ENCODE measurements around the gene DISC1.
"Not testable (repeated sequence)": the region's sequence is repeated elsewhere in the genome, so short reads cannot be mapped to it uniquely, and the experiment has no call there.

The DISC1 gene

DNA sequence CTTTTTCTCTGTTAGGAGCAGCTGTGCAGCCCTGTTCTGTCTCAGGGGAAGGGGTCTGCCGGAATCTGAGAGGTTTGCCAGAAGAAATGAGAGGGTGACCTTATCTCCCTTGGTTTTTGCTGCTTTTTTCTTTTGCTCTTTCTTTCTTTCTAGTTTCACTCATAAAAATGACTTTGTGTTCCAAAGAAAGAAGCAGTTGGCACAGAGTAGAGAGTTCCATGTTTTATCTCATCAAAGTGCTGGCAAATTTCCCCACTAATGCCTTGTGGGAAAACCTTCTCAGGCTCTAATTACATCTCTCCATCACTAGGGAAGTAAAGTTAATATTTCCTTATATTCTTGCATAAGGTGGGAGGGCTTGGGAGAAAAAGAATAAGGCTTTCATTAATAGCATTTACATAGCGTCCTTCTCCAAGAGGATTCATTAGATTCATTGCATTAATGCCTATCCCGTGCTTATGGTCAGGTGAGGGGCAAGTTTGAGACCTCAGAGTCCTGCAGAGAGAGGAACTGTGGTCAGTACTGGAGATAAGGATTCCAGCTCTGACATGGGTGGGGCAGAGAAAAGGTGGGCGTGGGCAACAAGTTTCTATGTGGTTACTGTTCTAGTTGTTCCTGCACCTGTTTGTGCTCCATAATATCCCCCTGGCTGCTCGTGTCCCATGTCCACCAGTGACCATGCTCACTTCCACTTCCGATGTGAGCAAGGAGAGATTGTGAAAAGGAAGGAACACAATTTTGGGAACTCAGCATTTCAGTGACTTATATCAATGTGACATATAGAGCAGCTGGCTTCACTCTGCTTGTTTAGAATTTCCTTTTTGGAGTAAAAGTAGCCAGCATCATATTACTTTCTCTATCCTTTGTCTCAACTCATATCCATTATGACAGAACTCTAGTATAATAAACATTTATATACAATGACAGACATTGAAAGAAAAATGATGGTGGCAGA is 79.5 kb downstream of the DISC1 start:
- no peak for DNase-seq

DNA sequence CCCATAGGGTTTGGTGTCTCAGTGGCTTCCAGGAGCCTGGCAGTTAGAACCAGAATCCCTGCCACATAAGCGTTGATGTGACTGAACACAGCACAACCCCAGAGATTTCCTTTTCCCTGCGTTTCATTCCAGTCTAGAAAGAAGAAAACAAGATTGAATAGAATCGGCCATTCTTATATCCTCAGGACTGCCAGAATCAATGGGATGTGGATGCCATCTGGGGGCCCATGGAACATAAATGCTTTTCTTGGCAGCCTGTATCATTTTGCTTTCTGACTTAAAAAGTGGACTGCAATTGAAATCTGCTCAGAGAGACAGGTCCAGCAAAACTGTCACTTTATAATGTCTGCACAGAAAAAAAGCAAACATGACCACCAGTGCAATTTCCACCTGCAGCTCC is 80.3 kb downstream of the DISC1 start:
- no peak for DNase-seq

GRCh38 chr1:231707407-231707806 is 80.8 kb downstream of the DISC1 start:
- no peak for DNase-seq

DNA sequence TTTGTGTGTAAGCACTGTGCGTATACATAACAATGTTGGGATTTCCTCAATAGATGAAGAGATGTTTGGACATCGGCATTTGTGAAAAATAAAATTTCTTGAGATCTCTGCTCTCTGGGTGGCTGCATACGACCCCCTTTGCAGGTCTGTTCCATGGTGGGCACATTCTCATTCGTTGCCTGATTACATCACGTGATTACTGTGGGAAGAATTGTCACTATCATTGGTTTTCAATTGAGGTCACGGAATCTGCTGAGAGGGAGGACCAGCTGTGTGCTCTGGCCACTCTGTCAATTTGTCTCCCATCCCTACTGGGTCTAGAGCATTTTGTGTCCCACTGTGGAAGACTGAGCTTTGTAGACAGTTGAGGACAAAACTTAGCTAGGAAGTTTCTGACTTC is 81.8 kb downstream of the DISC1 start:
- DNase-seq, result no peak

DNA sequence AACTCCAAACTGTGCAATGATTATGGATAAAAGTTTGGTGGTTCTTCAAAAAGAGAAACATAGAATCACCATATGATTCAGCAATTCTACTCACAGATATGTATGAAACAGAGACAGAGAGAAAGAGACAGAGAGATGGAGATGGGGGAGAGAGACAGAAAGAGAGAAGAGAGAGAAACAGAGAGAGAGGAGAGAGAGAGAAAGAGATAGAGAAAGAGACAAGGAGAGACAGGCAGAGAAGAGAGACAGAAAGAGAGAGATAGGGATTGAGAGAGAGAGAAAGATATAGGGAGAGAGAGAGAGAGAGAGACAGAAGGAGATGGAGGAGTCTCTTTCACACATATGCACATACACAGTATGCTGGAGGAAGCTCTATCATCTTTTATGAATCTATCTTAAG is 87.8 kb downstream of the DISC1 start:
- no peak for DNase-seq

DNA sequence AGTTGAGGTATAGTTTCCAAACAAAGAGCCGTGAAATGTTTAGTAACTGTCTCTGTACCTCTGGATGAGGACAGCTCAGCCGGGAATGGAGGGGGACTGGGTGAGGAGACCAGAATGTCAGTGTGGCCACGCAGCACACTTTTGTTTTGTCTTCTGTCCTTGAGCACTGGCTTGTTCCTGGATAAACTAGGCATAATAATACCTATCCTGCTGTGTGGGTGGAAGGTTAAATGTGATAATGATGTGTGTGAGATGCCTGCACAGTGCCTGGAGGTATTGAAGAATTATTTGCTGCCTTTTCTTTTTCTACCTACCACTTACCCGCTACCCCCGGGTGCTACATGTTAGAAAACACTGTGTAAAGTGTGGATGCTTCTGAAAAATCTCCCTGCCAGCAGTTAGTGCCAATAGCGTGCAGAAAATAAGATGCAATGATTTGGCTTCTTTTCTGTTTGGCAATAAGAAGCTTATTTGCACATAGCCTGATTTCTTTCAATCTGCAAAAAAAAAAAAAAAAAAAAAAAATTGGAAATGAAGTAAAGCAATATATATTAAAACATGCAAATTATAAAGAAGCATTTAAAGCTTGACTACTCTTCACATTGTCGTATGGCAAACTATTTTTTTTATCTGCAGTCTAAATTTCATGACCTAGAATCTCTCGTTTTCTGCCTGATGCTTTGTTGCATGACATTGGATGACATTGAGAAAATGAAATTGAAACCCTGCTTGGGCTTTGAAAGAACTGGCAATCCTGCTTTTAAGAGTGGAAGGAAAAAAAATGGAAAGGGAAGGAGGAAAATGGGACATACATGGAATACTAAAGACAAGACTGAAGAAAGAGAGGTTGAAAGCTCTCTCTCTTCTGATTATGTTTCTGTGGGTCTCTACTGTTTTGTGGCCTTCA is 89.5 kb downstream of the DISC1 start:
- no peak for DNase-seq

DNA sequence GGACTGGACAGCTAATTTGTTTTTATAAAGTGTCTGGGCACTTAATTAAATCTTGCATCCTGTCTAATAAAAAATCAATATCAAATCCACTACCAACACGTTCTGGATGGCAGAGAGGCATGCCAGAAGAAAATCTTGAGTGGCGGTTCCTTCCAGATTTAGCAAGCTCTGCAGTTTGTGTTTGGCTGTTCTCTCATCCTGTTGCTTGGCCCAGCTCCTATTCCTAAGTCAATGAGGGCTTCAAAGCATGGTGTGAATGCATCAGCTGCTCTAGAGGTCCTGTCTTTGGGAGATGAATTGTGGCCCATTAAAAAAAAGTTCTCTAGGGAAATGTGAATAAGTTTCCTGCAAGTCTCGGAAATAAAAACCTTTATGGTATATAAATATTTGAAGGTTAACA is 90.3 kb downstream of the DISC1 start:
- no peak for DNase-seq

DNA sequence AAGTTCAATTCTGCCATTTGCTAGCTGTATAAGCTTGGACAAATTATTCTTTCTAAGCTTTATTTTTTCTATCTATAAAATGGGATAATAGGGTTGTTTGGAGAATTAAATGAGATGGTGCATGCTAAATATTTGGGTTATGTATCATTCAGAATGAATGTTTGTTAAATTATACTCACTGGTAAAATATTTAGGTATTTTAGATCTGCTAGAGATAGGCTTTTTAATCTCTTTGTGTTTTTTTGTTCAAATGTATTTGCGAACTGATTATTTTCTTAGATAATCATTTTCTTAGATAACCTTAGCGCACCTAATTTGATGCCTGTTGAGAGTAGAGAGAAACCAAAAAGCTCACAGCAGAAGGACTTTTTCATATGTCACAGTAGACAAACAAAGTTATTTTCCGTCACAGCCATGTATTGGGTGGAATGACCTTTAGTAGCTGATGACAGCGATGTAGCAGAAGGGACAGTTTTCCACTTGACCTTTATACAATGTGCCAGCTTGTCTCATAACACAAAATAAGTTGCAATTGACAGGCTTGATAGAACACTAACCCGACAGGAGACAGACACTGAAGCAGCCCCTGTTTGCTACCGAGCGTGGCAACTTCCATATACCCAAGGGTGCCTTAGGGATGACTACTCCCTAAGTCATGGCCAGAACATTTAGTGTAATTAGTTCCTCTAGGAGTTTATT is 93.0 kb downstream of the DISC1 start:
- DNase-seq, result no peak

DNA sequence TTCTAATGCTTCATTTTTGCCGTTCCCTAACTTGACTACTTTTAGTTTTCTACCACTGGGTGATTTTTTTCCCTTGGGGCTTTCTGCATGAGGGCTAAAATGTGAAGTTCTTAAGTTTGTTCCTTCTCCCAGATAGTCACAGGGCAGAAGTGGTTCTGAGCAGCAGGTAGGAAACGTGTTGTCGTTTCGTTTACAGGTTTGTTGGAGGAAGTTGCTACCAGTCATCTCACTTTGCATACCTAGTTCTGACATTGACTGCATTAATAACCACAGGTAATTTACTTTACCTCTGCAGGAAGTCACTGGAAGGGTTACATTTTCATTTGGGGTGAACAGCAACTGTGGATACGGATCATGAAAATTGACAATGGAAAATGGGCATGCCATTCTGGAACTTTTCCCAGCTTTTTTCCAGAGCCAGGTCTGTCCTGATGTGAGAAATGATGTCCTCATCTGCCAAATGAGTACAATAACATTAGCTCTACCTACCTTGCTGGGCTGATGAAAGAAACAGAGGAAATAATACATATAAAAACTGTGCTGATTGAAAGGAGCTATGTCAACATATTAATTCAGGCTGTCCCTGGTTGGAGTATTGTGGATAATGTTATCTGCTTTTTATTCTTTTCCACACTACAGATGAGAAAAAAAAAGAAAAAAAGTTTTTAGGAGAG is 94.2 kb downstream of the DISC1 start:
- no peak for DNase-seq

GRCh38 chr1:231721436-231721835 is 94.8 kb downstream of the DISC1 start:
- DNase-seq, result no peak

- no peak for DNase-seq
Measured at GRCh38 chr1:231722356-231722755, 95.8 kb downstream of the DISC1 start.

- no peak for DNase-seq
Measured at GRCh38 chr1:231723146-231723545, 96.6 kb downstream of the DISC1 start.

DNA sequence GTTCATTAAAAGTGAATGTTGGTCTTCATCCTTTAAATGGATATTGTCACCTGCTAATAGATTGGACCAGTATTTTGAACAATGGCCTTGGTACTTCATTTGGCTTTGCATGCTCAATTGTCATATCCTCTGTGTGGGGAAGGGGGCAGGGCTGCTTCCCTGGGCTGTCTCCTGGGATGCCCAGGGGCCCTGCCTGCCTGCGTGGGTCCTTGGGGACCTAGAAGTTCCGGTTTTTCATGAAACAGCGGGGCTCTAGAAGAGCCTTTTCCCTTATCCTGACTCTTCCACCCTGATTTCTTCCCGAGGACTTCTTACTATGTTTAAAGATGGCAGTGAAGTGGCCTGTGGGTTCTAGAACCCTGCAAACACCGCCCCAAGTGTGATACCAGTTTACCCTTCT is 97.5 kb downstream of the DISC1 start:
- no peak for DNase-seq

GRCh38 chr1:231724876-231725647 is 98.5 kb downstream of the DISC1 start:
- no peak for DNase-seq

DNA sequence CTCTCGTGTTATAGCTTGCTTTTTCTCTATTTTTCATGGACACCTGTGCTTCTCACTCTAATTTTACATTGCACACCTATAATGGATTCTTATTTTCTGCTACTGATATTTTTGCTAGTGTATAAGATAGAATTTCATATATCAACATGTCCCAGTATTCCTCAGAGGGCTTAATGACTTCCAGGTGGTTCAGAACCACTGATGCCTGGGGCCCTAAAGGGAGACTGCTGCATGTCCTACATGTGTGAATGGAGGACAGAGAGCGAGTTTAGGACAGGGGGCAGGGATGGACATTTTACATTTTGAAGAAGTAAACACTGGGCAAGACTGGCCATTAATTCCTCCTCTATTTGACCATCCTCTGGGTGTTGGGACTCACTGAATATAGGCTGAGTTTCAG is 100.6 kb downstream of the DISC1 start:
- no peak for DNase-seq

DNA sequence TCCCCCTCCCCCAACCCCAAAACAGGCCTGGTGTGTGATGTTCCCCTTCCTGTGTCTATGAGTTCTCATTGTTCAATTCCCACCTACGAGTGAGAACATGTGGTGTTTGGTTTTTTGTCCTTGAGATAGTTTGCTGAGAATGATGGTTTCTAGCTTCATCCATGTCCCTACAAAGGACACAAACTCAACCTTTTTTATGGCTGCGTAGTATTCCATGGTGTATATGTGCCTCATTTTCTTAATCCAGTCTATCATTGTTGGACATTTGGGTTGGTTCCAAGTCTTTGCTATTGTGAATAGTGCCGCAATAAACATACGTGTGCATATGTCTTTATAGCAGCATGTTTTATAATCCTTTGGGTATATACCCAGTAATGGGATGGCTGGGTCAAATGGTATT is 102.4 kb downstream of the DISC1 start:
- DNase-seq, result not testable (repeated sequence)

GRCh38 chr1:231729544-231729943 is 103.0 kb downstream of the DISC1 start:
- DNase-seq, result no peak

GRCh38 chr1:231731268-231731667 is 104.7 kb downstream of the DISC1 start:
- no peak for DNase-seq

DNA sequence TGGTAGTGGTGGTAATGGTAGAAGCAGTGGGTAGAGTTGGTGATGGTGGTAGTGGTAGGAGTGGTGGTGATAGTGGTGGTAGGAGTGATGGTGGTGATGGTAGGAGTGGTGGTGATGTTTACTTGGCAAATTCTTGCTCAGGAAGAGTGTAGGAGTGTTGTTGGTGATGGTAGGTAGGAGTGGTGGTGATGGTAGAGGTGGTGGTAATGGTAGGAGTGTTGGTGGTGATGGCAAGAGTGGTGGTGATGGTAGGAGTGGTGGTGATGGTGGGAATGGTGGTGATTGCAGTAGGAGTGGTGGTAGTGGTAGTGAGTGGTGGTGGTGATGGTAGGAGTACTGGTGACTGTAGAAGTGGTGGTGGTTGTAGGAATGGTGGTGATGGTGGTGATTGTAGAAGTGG is 106.5 kb downstream of the DISC1 start:
- no peak for DNase-seq

DNA sequence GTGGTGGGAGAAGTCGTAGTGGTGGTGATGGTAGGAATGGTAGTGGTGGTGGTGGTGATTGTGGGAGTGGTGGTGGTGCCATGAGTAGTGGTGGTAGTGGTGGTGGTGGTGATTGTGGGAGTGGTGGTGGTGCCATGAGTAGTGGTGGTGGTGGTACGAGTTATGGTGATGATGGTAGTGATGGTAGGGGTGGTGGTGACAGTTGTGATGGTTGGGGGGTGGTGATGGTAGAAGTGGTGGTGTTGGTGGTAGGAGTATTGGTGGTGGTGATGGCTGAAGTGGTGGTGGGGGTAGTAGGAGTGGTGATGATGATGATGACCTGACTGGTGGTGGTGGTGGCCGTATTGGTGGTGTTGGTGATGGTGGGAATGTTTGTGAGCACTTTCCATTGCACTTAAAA is 107.1 kb downstream of the DISC1 start:
- DNase-seq, result no peak

- no peak for DNase-seq
Measured at GRCh38 chr1:231734417-231734816, 107.8 kb downstream of the DISC1 start.

GRCh38 chr1:231735411-231735810 is 108.8 kb downstream of the DISC1 start:
- DNase-seq, result no peak
